Effector CD8-positive, alpha-beta T cell (primary cell): Measurements from ENCODE around the gene ZNF608.

Experiments
- DNase-seq: peaks from one replicate; lab custom pipeline; 2025; lab: John Stamatoyannopoulos, UW
- total RNA-seq, 4 experiments: gene quantifications; one replicate each; lab custom pipeline; 2026; lab: John Stamatoyannopoulos, UW

ZNF608 gene
- 0 to 2.7 (median 0.27) reads per million in 4 experiments for total RNA-seq

GRCh38 chr5:124745928-124746915 lies at the start of gene ZNF608:
TSS of gene ZNF608 (minus strand) at chr5:124746639. CDS start at chr5:124744989, 1,650 bp downstream.
- no peak for DNase-seq

- DNase-seq = no peak
Measured at GRCh38 chr5:124795829-124796228, 49.4 kb upstream of the ZNF608 start.

GRCh38 chr5:124790895-124791732 lies 44.7 kb upstream of the ZNF608 start:
- DNase-seq = no peak

- no peak for DNase-seq
Measured at GRCh38 chr5:124790301-124790894, 44.0 kb upstream of the ZNF608 start.

- no peak for DNase-seq
Measured at GRCh38 chr5:124789104-124789605, 42.7 kb upstream of the ZNF608 start.

- DNase-seq = no peak
Measured at GRCh38 chr5:124783794-124784193, 37.4 kb upstream of the ZNF608 start.

GRCh38 chr5:124783285-124783684 lies 36.8 kb upstream of the ZNF608 start:
- DNase-seq = no peak

GRCh38 chr5:124782262-124782661 lies 35.8 kb upstream of the ZNF608 start:
- no peak for DNase-seq

GRCh38 chr5:124780011-124780410 lies 33.6 kb upstream of the ZNF608 start:
- DNase-seq = no peak

- DNase-seq = no peak
Measured at GRCh38 chr5:124773315-124774311, 27.2 kb upstream of the ZNF608 start.

- DNase-seq = no peak
Measured at GRCh38 chr5:124772457-124773200, 26.2 kb upstream of the ZNF608 start.

GRCh38 chr5:124771761-124772160 lies 25.3 kb upstream of the ZNF608 start:
- no peak for DNase-seq

- DNase-seq = no peak
Measured at GRCh38 chr5:124764992-124765611, 18.7 kb upstream of the ZNF608 start.

- no peak for DNase-seq
Measured at GRCh38 chr5:124764585-124764984, 18.1 kb upstream of the ZNF608 start.

- DNase-seq = no peak
Measured at GRCh38 chr5:124761010-124761409, 14.6 kb upstream of the ZNF608 start.

GRCh38 chr5:124760608-124761007 lies 14.2 kb upstream of the ZNF608 start:
- DNase-seq = no peak

GRCh38 chr5:124755565-124755964 lies 9.1 kb upstream of the ZNF608 start:
- no peak for DNase-seq

- DNase-seq = no peak
Measured at GRCh38 chr5:124755041-124755440, 8.6 kb upstream of the ZNF608 start.

- no peak for DNase-seq
Measured at GRCh38 chr5:124754206-124754927, 7.9 kb upstream of the ZNF608 start.
